Lung (tissue), 12 donors: Measurements from ENCODE around the gene C3orf22. TPM values are rescaled to one million over a fixed set of nuclear protein-coding genes. Genes with fewer than 3 reads are reported as not detected.

Source experiments
- ATAC-seq: fragments of 200-7000 bp; cut with Tn5 transposase; one replicate; pipeline ENCODE4 v1.9.1; 2020; ENCODE audit warnings: moderate number of reproducible peaks; ENCODE audit not compliant: insufficient read depth, low FRiP score
- DNase-seq, 3 donors: peaks; one replicate each; pipeline ENCODE4 v3.0.0-alpha.2; 2013 to 2017
- H3K27ac ChIP-seq, 2 donors: one replicate each; pipeline ENCODE4 v1.5.1; 2013; ENCODE audit warnings: mild to moderate bottlenecking in 2 of 2, moderate library complexity in 2 of 2, control low read depth in 1 of 2, inconsistent platforms in 1 of 2, low read depth in 1 of 2, low read length in 1 of 2
- H3K27me3 ChIP-seq, 3 donors: one replicate each; pipeline ENCODE4 v1.5.1; 2013; ENCODE audit warnings: low read length in 2 of 3; ENCODE audit not compliant: control insufficient read depth in 3 of 3, insufficient read depth in 3 of 3
- H3K36me3 ChIP-seq, 4 donors: one replicate each; pipeline ENCODE4 v1.5.1; 2013; ENCODE audit warnings: low read length in 4 of 4, mild to moderate bottlenecking in 1 of 4, moderate library complexity in 1 of 4; ENCODE audit not compliant: control insufficient read depth in 4 of 4, insufficient read depth in 4 of 4
- H3K4me1 ChIP-seq, 5 donors: one replicate each; pipeline ENCODE4 v1.5.1; 2013; ENCODE audit warnings: low read length in 5 of 5, mild to moderate bottlenecking in 2 of 5, moderate library complexity in 1 of 5; ENCODE audit not compliant: control insufficient read depth in 5 of 5, insufficient read depth in 5 of 5
- H3K4me3 ChIP-seq: one replicate; pipeline ENCODE4 v1.5.1; 2013; ENCODE audit warnings: mild to moderate bottlenecking, control low read depth, moderate library complexity
- H3K9ac ChIP-seq, 2 donors: one replicate each; pipeline ENCODE4 v1.5.1; 2013; ENCODE audit warnings: low read length in 2 of 2, control low read depth in 1 of 2; ENCODE audit not compliant: insufficient read depth in 1 of 2
- H3K9me3 ChIP-seq, 4 donors: one replicate each; pipeline ENCODE4 v1.5.1; 2013; ENCODE audit warnings: low read length in 3 of 4, mild to moderate bottlenecking in 1 of 4, moderate library complexity in 1 of 4; ENCODE audit not compliant: control insufficient read depth in 4 of 4, insufficient read depth in 3 of 4
- WGBS, 2 donors: extraction: QIAGEN DNeasy Blood & Tissue Kit; methylation state at CpG; one replicate each; pipeline ENCODE4 v1.1.7; 2013; 5-methylcytosine and 5-hydroxymethylcytosine counted together
- polyA plus RNA-seq, 2 donors: library from polyadenylated mRNA; stranded (reverse); fragments of 200-250 nt; gene quantifications; one replicate each; pipeline ENCODE4 v1.2.1, GENCODE V29; 2013
- total RNA-seq, 2 donors: library from RNA; depleted of rRNA in 1 of 2; stranded (reverse); fragments of >200 nt in 1 of 2; gene quantifications; one replicate each; pipeline ENCODE4 v1.2.1, GENCODE V29; 2014 to 2021
- TF ChIP-seq, protein P1 (sequence below): IDR thresholded peaks from 2 replicates; pipeline ENCODE4 v1.5.1; 2012; ENCODE audit warnings: mild to moderate bottlenecking; ENCODE audit errors: control extremely low read depth, extremely low read depth
- donor health status: control.
- donor health status: control.
- donor health status: Bipolar disorder and iron deficiency.
- donor health status: healthy.
- donor health status: DM: yes; HTN: yes; CAD: no.

C3orf22 gene
- total and polyA plus RNA-seq, 4 donors: 0.28 TPM; not detected in 3

DNA sequence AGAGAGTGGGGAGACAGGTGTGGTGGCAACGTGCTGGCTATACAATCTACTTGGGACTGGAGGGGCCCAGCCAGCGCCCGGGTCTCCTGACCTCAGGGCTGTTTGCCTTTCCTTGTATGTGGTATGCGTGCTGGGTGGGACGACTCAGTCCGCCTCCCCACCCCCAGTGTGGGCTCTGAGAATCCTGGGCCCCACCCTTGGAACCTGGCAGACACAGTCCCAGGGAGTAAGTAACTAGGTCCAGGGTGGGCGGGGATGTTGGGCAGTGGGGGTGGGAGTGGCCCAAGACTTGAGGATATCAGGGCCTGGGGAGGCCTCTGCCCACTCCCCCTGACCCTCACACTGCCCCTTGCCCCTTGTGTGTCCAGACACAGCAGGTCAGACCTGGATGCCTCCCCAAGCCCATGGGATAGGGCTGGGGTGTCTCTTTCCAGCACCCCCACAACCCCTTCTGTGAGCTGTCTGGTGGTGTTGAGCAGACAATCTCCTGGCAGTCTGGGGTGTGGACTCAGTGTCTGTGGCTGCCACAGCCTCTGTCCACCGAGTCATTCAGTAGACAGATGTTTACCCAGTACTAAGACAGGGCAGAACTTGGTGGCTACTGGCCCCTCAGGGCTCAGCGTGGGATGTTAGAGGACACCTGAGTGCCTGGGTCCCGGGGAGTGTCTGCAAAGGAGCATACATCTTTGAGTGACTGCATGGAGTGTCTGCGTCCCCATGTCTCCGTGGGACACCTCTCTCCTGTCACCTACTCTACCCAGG lies 33.5 kb downstream of the C3orf22 start:
- Histone ChIP-seq H3K9me3 (no peaks in the 10 kb centered on the region), H3K27me3 (peaks cover 0 to 24% (median 12%) of the 10 kb centered on the region in 3 donors), H3K27ac (no peak overlapping the region), H3K4me3 (no peak overlapping the region), H3K36me3 (no peaks in the 10 kb centered on the region), H3K4me1 (peaks cover 0 to 5% (median 0%) of the 10 kb centered on the region in 5 donors), H3K9ac (no peak overlapping the region)
- no peak for DNase-seq
- 81 to 83% methylated on average over 12 of the region's 12 CpGs for WGBS, 2 donors
- ATAC-seq: no peak
- TF ChIP-seq, protein P1, sequence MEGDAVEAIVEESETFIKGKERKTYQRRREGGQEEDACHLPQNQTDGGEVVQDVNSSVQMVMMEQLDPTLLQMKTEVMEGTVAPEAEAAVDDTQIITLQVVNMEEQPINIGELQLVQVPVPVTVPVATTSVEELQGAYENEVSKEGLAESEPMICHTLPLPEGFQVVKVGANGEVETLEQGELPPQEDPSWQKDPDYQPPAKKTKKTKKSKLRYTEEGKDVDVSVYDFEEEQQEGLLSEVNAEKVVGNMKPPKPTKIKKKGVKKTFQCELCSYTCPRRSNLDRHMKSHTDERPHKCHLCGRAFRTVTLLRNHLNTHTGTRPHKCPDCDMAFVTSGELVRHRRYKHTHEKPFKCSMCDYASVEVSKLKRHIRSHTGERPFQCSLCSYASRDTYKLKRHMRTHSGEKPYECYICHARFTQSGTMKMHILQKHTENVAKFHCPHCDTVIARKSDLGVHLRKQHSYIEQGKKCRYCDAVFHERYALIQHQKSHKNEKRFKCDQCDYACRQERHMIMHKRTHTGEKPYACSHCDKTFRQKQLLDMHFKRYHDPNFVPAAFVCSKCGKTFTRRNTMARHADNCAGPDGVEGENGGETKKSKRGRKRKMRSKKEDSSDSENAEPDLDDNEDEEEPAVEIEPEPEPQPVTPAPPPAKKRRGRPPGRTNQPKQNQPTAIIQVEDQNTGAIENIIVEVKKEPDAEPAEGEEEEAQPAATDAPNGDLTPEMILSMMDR: no peak

DNA sequence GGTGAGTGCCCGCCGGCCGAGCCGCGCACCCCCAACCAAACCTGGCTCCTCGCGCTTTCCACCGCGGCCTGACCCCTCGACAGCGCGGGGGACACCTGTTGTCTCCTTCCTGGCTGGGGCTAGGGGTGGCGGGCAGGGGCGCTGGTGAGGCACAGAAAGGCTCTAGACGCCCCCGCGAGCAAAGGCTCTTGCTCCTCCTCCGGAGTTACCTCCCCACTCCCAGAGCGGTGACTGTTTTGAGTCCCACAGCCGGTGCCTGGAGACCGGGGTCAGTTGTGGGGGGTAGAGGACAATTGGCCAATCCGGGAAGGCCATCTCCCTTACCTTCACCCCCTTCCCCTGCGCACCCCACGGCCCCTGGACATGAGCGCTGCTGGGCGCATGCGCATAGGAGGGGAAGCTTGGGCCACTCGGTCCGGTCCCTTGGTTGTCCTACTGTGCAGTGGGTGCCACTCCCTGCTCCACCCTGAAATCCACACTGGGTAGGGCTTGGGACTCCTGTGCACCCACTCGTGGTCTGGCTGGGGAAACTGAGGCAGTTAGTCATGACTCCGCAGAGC lies 34.2 kb downstream of the C3orf22 start:
- Histone ChIP-seq H3K27ac (no peak overlapping the region), H3K36me3 (no peaks in the 10 kb centered on the region), H3K4me1 (peaks cover 0 to 5% (median 0%) of the 10 kb centered on the region in 5 donors), H3K27me3 (peaks cover 0 to 24% (median 12%) of the 10 kb centered on the region in 3 donors), H3K9me3 (no peaks in the 10 kb centered on the region), H3K9ac (no peak overlapping the region), H3K4me3 (no peak overlapping the region)
- 8% methylated on average over 24 to 31 of the region's 31 CpGs for WGBS, 2 donors
- TF ChIP-seq, protein P1: no peak
- ATAC-seq (peak; percentile 24), DNase-seq (no peak)

DNA sequence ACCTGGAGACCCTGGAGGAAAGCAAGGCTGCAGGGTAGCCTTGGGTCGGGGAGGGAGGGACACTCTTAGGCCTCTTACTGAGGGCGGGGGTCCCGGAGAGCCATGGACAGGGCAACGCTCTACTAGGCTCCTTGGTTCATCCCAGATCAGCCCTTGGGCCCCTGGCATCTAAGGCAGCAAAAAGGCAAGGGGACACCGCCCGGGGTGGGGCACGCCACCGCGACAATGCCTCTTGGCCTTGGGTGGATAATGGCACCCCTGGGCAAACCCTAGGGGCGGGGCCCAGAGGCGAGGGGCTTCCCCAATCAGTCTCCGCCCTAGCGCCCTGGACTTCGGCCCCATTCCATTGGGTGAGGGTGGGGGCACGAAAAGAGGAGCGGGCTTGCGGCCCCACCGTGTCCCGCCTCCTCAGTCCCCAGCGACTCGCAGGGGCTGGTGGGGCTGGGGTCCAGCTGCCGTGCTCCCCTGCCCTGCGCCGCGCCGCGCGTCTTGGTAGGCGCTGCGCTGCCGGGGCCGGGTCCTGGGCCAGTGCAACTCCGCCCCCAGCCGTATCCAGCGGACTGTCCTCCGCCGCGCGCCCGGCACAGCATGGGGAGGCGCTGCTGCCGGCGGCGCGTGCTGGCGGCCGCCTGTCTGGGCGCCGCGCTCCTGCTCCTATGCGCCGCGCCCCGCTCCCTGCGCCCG lies 34.8 kb downstream of the C3orf22 start, which contains the start of gene CHST13:
Gene CHST13 (plus strand): TSS at position 411 of the 684 bp plus-strand sequence. CDS start 178 bp downstream, at position 589.
- H3K27ac ChIP-seq: no peak within 1 kb of the TSS
- peak; percentile 48 for ATAC-seq
- no peak within 1 kb of the TSS for H3K9ac ChIP-seq

More for the DNA sequence above, 34.8 kb downstream of the C3orf22 start, which contains the start of gene CHST13:
- Histone ChIP-seq H3K27me3 (peaks cover 0 to 24% (median 12%) of the 10 kb centered on the region in 3 donors), H3K9me3 (no peaks in the 10 kb centered on the region), H3K4me1 (peaks cover 0 to 5% (median 0%) of the 10 kb centered on the region in 5 donors), H3K36me3 (no peaks in the 10 kb centered on the region), H3K4me3 (no peak within 1 kb of the TSS)
- TF ChIP-seq, protein P1: no peak
- WGBS, 2 donors: 6 to 11% methylated on average over 37 to 56 of the region's 56 CpGs
- peak; percentile 40 to 61 (median 43) for DNase-seq
